Immature natural killer cell (primary cell): ENCODE results near the gene WEE1. TPM values are rescaled to one million over a fixed set of nuclear protein-coding genes. Genes with fewer than 3 reads are reported as not detected.
"Not testable (repeated sequence)": the region's sequence is repeated elsewhere in the genome, so short reads cannot be mapped to it uniquely, and the experiment has no call there.

Source experiments
- DNase-seq, 3 donors: peaks; one replicate each; pipeline ENCODE4 v3.0.0; 2022; ENCODE audit warnings: mixed read lengths in 1 of 3
- H3K27ac Mint-ChIP-seq, 6 donors: one replicate each; pipeline ENCODE4 v1.8.0; 2020; ENCODE audit warnings: mixed read lengths in 6 of 6, mild to moderate bottlenecking in 5 of 6, inconsistent platforms in 4 of 6, moderate library complexity in 3 of 6
- H3K27me3 Mint-ChIP-seq, 3 donors: one replicate each; pipeline ENCODE4 v1.8.0; 2020 to 2021; ENCODE audit warnings: low read depth in 3 of 3, mild to moderate bottlenecking in 3 of 3, mixed read lengths in 3 of 3, moderate library complexity in 3 of 3, inconsistent platforms in 1 of 3
- H3K36me3 Mint-ChIP-seq, 3 donors: one replicate each; pipeline ENCODE4 v1.8.0; 2020; ENCODE audit warnings: mixed read lengths in 3 of 3, inconsistent platforms in 2 of 3, mild to moderate bottlenecking in 2 of 3
- H3K4me1 Mint-ChIP-seq, 2 donors: one replicate each; pipeline ENCODE4 v1.8.0; 2020; ENCODE audit warnings: inconsistent platforms in 2 of 2, mild to moderate bottlenecking in 2 of 2, mixed read lengths in 2 of 2, moderate library complexity in 1 of 2
- H3K4me3 Mint-ChIP-seq, 5 donors: one replicate each; pipeline ENCODE4 v1.8.0; 2020; ENCODE audit warnings: mild to moderate bottlenecking in 5 of 5, mixed read lengths in 5 of 5, inconsistent platforms in 3 of 5, moderate library complexity in 3 of 5
- H3K9me3 Mint-ChIP-seq, 6 donors: one replicate each; pipeline ENCODE4 v1.8.0; 2020; ENCODE audit warnings: mild to moderate bottlenecking in 6 of 6, mixed read lengths in 6 of 6, inconsistent platforms in 4 of 6, moderate library complexity in 3 of 6
- polyA plus RNA-seq, 3 donors: library from polyadenylated mRNA; unstranded; fragments of 300-500 nt; fragmentation: Illumina TruSeq; gene quantifications; one replicate each; pipeline ENCODE4 v1.2.3, GENCODE V29; 2021

The WEE1 gene
- polyA plus RNA-seq, 3 donors from 2014 or later: 7.7 to 11.4 (median 9.9) TPM

- Mint-ChIP-seq H3K36me3 (peaks cover under 1 to 7% (median 4%) of the 10 kb centered on the region in 3 donors), H3K27ac (no peak overlapping the region), H3K27me3 (peaks cover 0 to 7% (median 3%) of the 10 kb centered on the region in 3 donors), H3K4me3 (no peak overlapping the region), H3K9me3 (no peaks in the 10 kb centered on the region), H3K4me1 (no peaks in the 10 kb centered on the region)
- no peak for DNase-seq
Observed at GRCh38 chr11:9594267-9595046, 21.0 kb downstream of the WEE1 start.

GRCh38 chr11:9596926-9597464 is 23.5 kb downstream of the WEE1 start:
- Mint-ChIP-seq H3K36me3 (peaks cover 0 to 7% (median 0%) of the 10 kb centered on the region in 3 donors), H3K9me3 (peaks cover 0 to 2% (median 0%) of the 10 kb centered on the region in 6 donors), H3K4me3 (no peak overlapping the region), H3K27me3 (peaks cover 0 to 11% (median 1%) of the 10 kb centered on the region in 3 donors), H3K4me1 (peaks cover 18 to 19% of the 10 kb centered on the region in 2 donors), H3K27ac (peak overlapping the region in 1 of 6 donors; percentile 77)
- DNase-seq: no peak

- H3K9me3 Mint-ChIP-seq: peaks cover 0 to 2% (median 0%) of the 10 kb centered on the region in 6 donors
- no peak for DNase-seq
- H3K4me3 Mint-ChIP-seq: peak overlapping the region in 3 of 5 donors; percentile 79 to 86 (median 84)
- H3K27me3 Mint-ChIP-seq: peaks cover 0 to 13% (median 1%) of the 10 kb centered on the region in 3 donors
- peaks cover 30 to 36% of the 10 kb centered on the region in 2 donors for H3K4me1 Mint-ChIP-seq
- peak overlapping the region; percentile 79 to 94 (median 89) for H3K27ac Mint-ChIP-seq
- no peaks in the 10 kb centered on the region for H3K36me3 Mint-ChIP-seq
Observed at GRCh38 chr11:9600166-9600565, 26.7 kb downstream of the WEE1 start.

- peaks cover 0 to 2% (median 0%) of the 10 kb centered on the region in 6 donors for H3K9me3 Mint-ChIP-seq
- peaks cover 30 to 36% of the 10 kb centered on the region in 2 donors for H3K4me1 Mint-ChIP-seq
- no peak for DNase-seq
- peaks cover 0 to 13% (median 0%) of the 10 kb centered on the region in 3 donors for H3K27me3 Mint-ChIP-seq
- peak overlapping the region; percentile 79 to 94 (median 89) for H3K27ac Mint-ChIP-seq
- no peaks in the 10 kb centered on the region for H3K36me3 Mint-ChIP-seq
- peak overlapping the region; percentile 61 to 86 (median 79) for H3K4me3 Mint-ChIP-seq
Observed at GRCh38 chr11:9600644-9601036, 27.2 kb downstream of the WEE1 start.

GRCh38 chr11:9601037-9601875 is 27.8 kb downstream of the WEE1 start:
- H3K4me1 Mint-ChIP-seq: peaks cover 30 to 36% of the 10 kb centered on the region in 2 donors

GRCh38 chr11:9601876-9602199 is 28.4 kb downstream of the WEE1 start:
- Mint-ChIP-seq H3K9me3 (peaks cover 0 to 3% (median 0%) of the 10 kb centered on the region in 6 donors), H3K4me3 (peak overlapping the region; percentile 72 to 86 (median 79)), H3K27me3 (peaks cover 0 to 13% (median 5%) of the 10 kb centered on the region in 3 donors), H3K4me1 (peaks cover 30 to 36% of the 10 kb centered on the region in 2 donors), H3K36me3 (no peaks in the 10 kb centered on the region), H3K27ac (peak overlapping the region; percentile 79 to 94 (median 89))
- no peak for DNase-seq

More at GRCh38 chr11:9601037-9601875, 27.8 kb downstream of the WEE1 start:
- DNase-seq: peak; percentile 84 to 89 (median 85)
- Mint-ChIP-seq H3K36me3 (no peaks in the 10 kb centered on the region), H3K27ac (peak overlapping the region; percentile 79 to 94 (median 89)), H3K9me3 (peaks cover 0 to 3% (median 0%) of the 10 kb centered on the region in 6 donors), H3K27me3 (peaks cover 0 to 13% (median 5%) of the 10 kb centered on the region in 3 donors), H3K4me3 (peak overlapping the region; percentile 72 to 86 (median 79))

- DNase-seq, H3K9me3 Mint-ChIP-seq, H3K27ac Mint-ChIP-seq, H3K36me3 Mint-ChIP-seq: not testable (repeated sequence)
- Mint-ChIP-seq H3K27me3 (peaks cover 0 to 15% (median 5%) of the 10 kb centered on the region in 3 donors), H3K4me3 (peak overlapping the region in 2 of 5 donors; percentile 10 to 13), H3K4me1 (peaks cover 30 to 36% of the 10 kb centered on the region in 2 donors)
Observed at GRCh38 chr11:9603214-9603613, 29.7 kb downstream of the WEE1 start.

GRCh38 chr11:9604134-9604533 is 30.7 kb downstream of the WEE1 start:
- H3K27ac Mint-ChIP-seq: no peak overlapping the region
- no peak for DNase-seq
- no peak overlapping the region for H3K4me3 Mint-ChIP-seq
- H3K4me1 Mint-ChIP-seq: peaks cover 30 to 36% of the 10 kb centered on the region in 2 donors
- H3K36me3 Mint-ChIP-seq: no peaks in the 10 kb centered on the region
- H3K9me3 Mint-ChIP-seq: peaks cover 0 to 3% (median 0%) of the 10 kb centered on the region in 6 donors
- peaks cover 0 to 14% (median 5%) of the 10 kb centered on the region in 3 donors for H3K27me3 Mint-ChIP-seq

- Mint-ChIP-seq H3K36me3 (no peaks in the 10 kb centered on the region), H3K4me1 (peaks cover 24 to 29% of the 10 kb centered on the region in 2 donors), H3K27ac (no peak overlapping the region), H3K4me3 (peak overlapping the region in 1 of 5 donors; percentile 8), H3K27me3 (peaks cover 0 to 14% (median 5%) of the 10 kb centered on the region in 3 donors), H3K9me3 (peaks cover 0 to 1% (median 0%) of the 10 kb centered on the region in 6 donors)
- no peak for DNase-seq
Observed at GRCh38 chr11:9605742-9606141, 32.3 kb downstream of the WEE1 start.

- no peak overlapping the region for H3K4me3 Mint-ChIP-seq
- peaks cover 0 to 1% (median 0%) of the 10 kb centered on the region in 6 donors for H3K9me3 Mint-ChIP-seq
- H3K4me1 Mint-ChIP-seq: peaks cover 12 to 17% of the 10 kb centered on the region in 2 donors
- DNase-seq: no peak
- H3K27me3 Mint-ChIP-seq: peaks cover 0 to 8% (median 5%) of the 10 kb centered on the region in 3 donors
- no peak overlapping the region for H3K27ac Mint-ChIP-seq
- H3K36me3 Mint-ChIP-seq: no peaks in the 10 kb centered on the region
Observed at GRCh38 chr11:9606809-9607510, 33.5 kb downstream of the WEE1 start.

- no peaks in the 10 kb centered on the region for H3K36me3 Mint-ChIP-seq
- peaks cover 0 to 8% (median 5%) of the 10 kb centered on the region in 3 donors for H3K27me3 Mint-ChIP-seq
- H3K9me3 Mint-ChIP-seq: peaks cover 0 to 1% (median 0%) of the 10 kb centered on the region in 6 donors
- no peak overlapping the region for H3K4me3 Mint-ChIP-seq
- H3K4me1 Mint-ChIP-seq: peaks cover 7 to 12% of the 10 kb centered on the region in 2 donors
- no peak overlapping the region for H3K27ac Mint-ChIP-seq
- DNase-seq: no peak
Observed at GRCh38 chr11:9607511-9607899, 34.0 kb downstream of the WEE1 start.

GRCh38 chr11:9609002-9609759 is 35.7 kb downstream of the WEE1 start:
- H3K36me3 Mint-ChIP-seq: no peaks in the 10 kb centered on the region
- H3K27ac Mint-ChIP-seq: no peak overlapping the region
- H3K27me3 Mint-ChIP-seq: peaks cover 0 to 8% (median 5%) of the 10 kb centered on the region in 3 donors
- DNase-seq: no peak
- H3K4me1 Mint-ChIP-seq: peaks cover 12 to 15% of the 10 kb centered on the region in 2 donors
- peaks cover 0 to 1% (median 0%) of the 10 kb centered on the region in 6 donors for H3K9me3 Mint-ChIP-seq
- H3K4me3 Mint-ChIP-seq: no peak overlapping the region
